Measurements from ENCODE around the gene EML2.
"Not testable (repeated sequence)": the region's sequence is repeated elsewhere in the genome, so short reads cannot be mapped to it uniquely, and the experiment has no call there.

The EML2 gene

DNA sequence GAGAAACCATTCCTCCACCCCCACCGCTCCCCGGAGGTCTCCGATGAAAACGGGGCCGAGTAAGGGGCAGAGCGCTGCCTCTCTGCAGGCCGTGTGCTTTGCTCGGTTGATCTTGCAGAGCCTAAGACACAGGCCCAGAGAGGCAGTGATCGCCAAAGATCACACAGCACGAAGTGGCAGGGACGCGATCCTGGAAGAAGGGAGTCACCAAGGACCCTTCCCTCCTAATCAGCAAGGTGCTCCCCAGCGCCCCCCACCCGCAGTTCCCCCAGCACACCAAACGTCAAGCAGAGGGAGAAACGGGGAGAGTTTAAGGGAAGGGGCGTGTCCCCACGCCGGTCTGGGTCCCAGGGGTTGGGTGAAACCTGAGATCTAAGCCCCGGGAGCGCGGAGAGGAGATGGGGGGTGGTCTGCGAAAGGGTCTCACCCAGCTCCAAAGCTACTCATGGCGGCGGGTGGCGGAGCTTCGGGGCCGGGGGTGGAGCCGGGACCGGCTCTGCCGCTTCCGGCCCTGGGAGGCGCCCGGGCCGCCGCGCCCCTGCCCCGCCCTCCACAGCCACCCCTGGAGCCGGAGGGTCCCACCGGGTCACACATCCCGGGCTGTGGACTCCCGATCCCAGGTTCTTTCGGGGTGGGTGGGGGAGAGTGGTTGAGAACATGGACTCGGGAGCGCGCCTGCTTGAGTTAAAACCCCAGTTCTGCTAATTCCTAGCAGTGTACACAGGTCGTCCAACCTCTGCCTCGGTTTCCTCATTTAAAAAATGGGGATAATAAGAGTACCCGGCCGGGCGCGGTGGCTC is at the start of gene EML2:
EML2 (minus strand) TSS at position 468 of the 800 bp plus-strand sequence; CDS start at position 447, 21 bp downstream.
- in situ Hi-C loops (cut with HindIII; ENCODE audit: low sequenced_read_pairs), result no loop called here

DNA sequence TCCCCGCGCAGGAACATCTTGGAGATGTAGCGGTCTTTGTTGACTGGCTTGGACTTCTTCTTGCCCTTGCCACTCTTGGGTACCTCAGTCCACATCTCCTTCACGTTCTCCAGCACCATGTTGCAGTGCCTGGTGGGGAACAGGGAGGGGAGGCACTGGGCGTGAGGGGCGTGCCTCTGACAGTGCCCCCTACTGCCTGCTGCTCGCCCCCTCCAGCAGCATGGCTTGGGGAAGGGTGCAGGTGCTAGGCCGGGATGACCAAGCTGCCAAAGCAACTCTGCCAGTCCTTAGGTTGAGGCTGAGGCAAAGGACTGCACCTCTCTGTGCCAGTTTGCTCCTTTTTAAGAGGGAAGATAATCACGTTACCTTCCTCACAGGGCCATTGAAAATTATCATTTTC is 48.4 kb upstream of the EML2 start:
- in situ Hi-C loops (cut with HindIII; ENCODE audit: low sequenced_read_pairs), result no loop called here

GRCh38 chr19:45685045-45685444 is 45.8 kb upstream of the EML2 start:
- in situ Hi-C loops (cut with HindIII; ENCODE audit: low sequenced_read_pairs), result not testable (repeated sequence)

GRCh38 chr19:45682908-45683307 is 43.7 kb upstream of the EML2 start:
- in situ Hi-C loops (cut with HindIII; ENCODE audit: low sequenced_read_pairs), result no loop called here

- in situ Hi-C loops (cut with HindIII; ENCODE audit: low sequenced_read_pairs), result no loop called here
These were observed 42.9 kb upstream of the EML2 start for GRCh38 chr19:45682117-45682516.

DNA sequence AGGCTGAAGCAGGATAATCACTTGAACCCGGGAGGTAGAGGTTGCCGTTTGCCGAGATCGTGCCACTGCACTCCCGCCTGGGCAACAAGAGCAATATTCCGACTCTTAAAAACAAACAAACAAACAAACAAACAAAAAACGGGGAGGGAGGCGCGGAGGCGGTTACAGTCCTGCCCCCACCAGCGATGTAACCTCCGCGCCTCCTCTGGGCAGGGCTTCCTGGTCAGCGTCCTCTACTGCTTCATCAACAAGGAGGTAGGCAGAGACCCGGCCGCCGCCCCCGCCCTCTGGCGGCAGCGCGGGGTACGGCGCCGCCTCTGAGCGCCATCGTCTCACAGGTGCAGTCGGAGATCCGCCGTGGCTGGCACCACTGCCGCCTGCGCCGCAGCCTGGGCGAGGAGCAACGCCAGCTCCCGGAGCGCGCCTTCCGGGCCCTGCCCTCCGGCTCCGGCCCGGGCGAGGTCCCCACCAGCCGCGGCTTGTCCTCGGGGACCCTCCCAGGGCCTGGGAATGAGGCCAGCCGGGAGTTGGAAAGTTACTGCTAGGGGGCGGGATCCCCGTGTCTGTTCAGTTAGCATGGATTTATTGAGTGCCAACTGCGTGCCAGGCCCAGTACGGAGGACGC is 42.3 kb upstream of the EML2 start:
- in situ Hi-C loops (cut with HindIII; ENCODE audit: low sequenced_read_pairs), result no loop called here

DNA sequence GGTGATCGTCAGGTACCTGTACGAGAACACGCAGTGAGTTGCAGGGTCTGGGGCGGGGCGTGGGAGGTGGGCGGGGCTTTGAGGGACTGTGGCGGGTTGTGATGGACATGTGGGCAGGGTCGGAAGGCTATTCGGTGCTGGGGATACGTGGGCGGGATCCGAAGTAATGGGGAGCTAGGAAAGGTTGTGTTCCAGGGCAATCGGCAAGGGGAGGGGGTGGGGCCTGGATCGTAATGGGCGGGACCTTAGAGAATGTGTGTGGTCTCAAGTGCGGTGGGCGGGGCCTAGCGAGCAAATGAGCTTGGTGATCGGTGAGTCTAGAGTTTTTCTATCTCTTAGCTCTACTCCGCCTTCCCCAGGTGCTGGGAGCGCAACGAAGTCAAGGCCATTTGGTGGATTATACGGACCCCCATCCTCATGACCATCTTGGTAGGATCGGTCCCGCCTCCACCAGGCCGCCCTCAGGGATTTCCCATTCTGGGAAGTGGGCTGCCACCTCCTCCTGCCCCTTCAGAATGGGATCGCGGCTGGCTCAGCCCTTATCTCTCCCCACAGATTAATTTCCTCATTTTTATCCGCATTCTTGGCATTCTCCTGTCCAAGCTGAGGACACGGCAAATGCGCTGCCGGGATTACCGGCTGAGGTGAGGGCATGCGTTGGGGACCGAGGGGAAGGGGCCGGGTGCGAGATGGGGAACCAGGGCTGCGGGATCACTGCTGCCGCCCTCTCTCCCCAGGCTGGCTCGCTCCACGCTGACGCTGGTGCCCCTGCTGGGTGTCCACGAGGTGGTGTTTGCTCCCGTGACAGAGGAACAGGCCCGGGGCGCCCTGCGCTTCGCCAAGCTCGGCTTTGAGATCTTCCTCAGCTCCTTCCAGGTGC is 38.4 kb upstream of the EML2 start:
- in situ Hi-C loops (cut with HindIII; ENCODE audit: low sequenced_read_pairs), result no loop called here

DNA sequence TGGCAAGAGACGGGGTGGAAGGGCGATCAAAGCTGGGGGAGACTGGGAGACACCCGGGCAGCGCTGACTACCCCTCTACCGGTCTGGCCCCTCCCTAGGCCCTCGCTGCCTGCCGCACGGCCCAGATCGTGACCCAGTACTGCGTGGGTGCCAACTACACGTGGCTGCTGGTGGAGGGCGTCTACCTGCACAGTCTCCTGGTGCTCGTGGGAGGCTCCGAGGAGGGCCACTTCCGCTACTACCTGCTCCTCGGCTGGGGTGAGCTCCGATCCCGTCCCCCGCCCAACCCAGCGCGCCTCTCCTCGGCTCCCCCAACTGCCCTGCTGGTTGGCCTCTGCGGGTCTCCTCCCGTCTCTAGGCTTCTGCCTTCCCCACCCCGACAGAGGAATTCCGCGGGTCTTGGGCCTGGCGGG is 37.7 kb upstream of the EML2 start:
- in situ Hi-C loops (cut with HindIII; ENCODE audit: low sequenced_read_pairs), result no loop called here

DNA sequence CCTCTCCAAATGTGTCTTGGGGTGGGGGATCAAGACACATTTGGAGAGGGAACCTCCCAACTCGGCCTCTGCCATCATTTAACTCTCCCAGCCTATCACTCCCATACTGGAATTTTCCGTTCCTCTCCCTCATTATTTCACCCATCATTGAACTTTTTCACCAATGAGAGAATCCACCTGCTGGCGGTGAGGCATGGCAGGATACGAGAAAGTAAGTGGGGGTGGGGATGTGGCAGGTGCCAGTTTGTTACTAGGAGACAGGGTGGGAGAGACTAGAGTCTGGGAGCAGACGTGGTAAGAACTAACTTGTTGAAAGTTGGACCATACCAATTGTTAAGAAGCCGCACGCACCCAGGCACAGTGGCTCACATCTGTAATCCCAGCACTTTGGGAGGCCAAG is 35.7 kb upstream of the EML2 start:
- in situ Hi-C loops (cut with HindIII; ENCODE audit: low sequenced_read_pairs), result no loop called here

DNA sequence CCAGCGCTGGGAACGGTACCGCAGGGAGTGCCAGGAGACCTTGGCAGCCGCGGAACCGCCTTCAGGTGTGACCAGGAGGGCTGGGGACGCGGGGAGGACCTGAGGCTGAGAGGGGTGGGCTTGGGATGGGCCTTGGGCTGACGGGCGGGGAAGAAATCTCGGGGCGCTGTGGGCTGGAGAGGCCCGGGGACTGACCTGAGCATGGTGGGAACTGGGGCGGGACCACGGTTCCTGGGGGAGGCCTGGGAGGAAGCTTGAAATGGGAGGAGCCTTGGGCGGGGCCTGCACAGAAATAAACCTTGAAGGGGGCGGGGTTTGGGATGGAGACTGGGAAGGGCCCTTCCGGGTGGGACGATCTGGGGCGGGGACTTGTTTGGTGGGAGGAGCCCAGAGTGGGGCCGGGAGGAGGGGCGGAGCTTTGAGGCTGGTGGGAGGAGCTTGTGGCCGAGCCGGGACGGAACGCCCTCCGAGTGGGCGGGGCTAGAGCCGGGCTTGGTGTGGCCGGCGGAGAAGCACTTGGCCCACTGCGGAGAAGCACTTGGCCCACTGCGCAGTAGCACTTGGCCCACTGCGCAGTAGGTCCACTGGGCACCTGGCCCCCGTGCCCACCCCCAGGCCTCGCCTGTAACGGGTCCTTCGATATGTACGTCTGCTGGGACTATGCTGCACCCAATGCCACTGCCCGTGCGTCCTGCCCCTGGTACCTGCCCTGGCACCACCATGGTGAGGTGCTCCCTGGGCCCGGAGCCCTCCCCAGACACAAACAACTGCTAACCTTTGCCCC is 31.7 kb upstream of the EML2 start:
- in situ Hi-C loops (cut with HindIII; ENCODE audit: low sequenced_read_pairs), result no loop called here

GRCh38 chr19:45668342-45668871 is 29.2 kb upstream of the EML2 start:
- in situ Hi-C loops (cut with HindIII; ENCODE audit: low sequenced_read_pairs), result no loop called here

- in situ Hi-C loops (cut with HindIII; ENCODE audit: low sequenced_read_pairs), result no loop called here
These were observed 28.6 kb upstream of the EML2 start, which contains the start of gene GIPR for GRCh38 chr19:45667620-45668341. GIPR (plus strand) TSS chr19:45668221; CDS start chr19:45669521, 1,300 bp downstream.

DNA sequence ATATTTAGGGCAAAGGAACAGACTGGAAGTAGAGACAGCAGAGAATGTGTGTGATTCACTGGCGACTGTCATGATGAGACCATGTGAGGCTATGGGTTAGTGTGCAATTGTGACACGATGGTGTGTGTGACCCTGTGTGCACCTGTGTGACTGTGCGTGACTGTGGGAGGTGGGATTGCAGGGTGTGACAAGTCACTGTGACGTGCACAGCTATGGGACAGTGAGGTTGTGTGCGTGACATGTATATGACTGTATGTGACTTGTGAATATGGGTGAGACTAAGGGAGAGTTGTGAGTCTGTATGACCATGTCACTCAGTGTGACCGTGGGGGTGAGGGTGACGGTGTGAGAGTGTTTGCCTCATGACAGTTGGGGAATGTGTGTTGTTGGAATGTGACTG is 25.4 kb upstream of the EML2 start:
- in situ Hi-C loops (cut with HindIII; ENCODE audit: low sequenced_read_pairs), result no loop called here

DNA sequence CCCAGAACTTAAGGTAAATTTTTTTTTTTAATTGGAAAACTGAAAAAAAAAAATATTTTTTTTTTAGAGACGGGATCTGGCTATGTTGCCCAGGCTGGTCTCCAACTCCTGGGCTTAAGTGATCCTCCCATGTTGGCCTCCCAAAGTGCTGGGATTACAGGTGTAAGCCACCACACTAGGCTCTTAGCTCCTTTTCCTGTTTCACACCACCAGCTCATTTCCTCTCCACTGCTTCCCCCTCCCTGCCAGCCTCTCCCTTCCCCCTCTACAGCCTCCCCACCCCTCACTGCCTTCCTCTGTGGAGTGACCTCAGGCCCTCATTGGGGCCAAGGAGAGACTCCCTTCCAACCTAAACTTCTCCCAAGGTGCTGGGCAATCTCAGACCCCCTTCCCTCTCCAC is 24.6 kb upstream of the EML2 start:
- in situ Hi-C loops (cut with HindIII; ENCODE audit: low sequenced_read_pairs), result no loop called here

DNA sequence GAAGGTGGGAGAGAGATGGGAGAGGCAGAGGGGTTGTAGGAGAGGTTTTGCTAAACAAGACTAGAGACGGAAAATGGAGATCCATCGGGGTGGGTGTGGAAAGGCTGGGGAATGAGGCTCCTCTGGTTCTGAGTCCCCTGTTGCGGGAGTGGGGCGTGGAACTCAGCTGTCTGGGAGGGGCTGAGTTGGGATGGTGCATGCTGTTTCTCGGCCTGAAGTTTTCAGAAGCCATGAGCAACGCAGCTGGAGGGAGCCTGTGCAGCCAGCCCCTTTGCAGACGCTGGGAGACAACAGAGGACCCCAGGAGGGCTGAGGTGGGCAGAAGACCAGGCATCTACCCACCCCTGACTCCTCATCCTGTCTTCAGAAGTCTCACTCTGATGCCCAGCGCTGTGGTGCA is 21.4 kb upstream of the EML2 start:
- in situ Hi-C loops (cut with HindIII; ENCODE audit: low sequenced_read_pairs), result no loop called here

GRCh38 chr19:45659096-45659729 is 20.0 kb upstream of the EML2 start:
- in situ Hi-C loops (cut with HindIII; ENCODE audit: low sequenced_read_pairs), result no loop called here

GRCh38 chr19:45657520-45658167 is 18.4 kb upstream of the EML2 start:
- in situ Hi-C loops (cut with HindIII; ENCODE audit: low sequenced_read_pairs), result no loop called here

GRCh38 chr19:45655073-45655472 is 15.9 kb upstream of the EML2 start:
- in situ Hi-C loops (cut with HindIII; ENCODE audit: low sequenced_read_pairs), result no loop called here

- in situ Hi-C loops (cut with HindIII; ENCODE audit: low sequenced_read_pairs), result no loop called here
These were observed 14.4 kb upstream of the EML2 start for GRCh38 chr19:45653634-45654033.
